HG03575 (cell line): ENCODE measurements around the gene PATJ.
"Not testable (repeated sequence)": the region's sequence is repeated elsewhere in the genome, so short reads cannot be mapped to it uniquely, and the experiment has no call there.

ENCODE experiments used
- ATAC-seq: cut with Tn5 transposase; IDR thresholded peaks from one replicate; pipeline ENCODE4 v1.9.1; 2021; ENCODE audit not compliant: unreplicated experiment, insufficient number of reproducible peaks, low FRiP score; ENCODE audit errors: extremely low read depth

The PATJ gene

GRCh38 chr1:61966450-61967225 is 224.4 kb downstream of the PATJ start:
- not testable (repeated sequence) for ATAC-seq

- ATAC-seq, result no peak
Measured at GRCh38 chr1:61967750-61968149, 225.5 kb downstream of the PATJ start.

- ATAC-seq, result no peak
Measured at GRCh38 chr1:61968869-61969268, 226.6 kb downstream of the PATJ start.

GRCh38 chr1:61973100-61973837 is 231.0 kb downstream of the PATJ start:
- no peak for ATAC-seq

GRCh38 chr1:61975638-61976037 is 233.4 kb downstream of the PATJ start:
- ATAC-seq, result no peak

- ATAC-seq, result no peak
Measured at GRCh38 chr1:61976566-61976965, 234.3 kb downstream of the PATJ start.

GRCh38 chr1:61978796-61979195 is 236.5 kb downstream of the PATJ start:
- no peak for ATAC-seq

- no peak for ATAC-seq
Measured at GRCh38 chr1:61979729-61980128, 237.4 kb downstream of the PATJ start.

- ATAC-seq, result no peak
Measured at GRCh38 chr1:61980561-61980960, 238.3 kb downstream of the PATJ start.

- no peak for ATAC-seq
Measured at GRCh38 chr1:61981870-61982660, 239.8 kb downstream of the PATJ start.

- ATAC-seq, result no peak
Measured at GRCh38 chr1:61983236-61983635, 241.0 kb downstream of the PATJ start.

GRCh38 chr1:61992257-61992656 is 250.0 kb downstream of the PATJ start:
- no peak for ATAC-seq

- no peak for ATAC-seq
Measured at GRCh38 chr1:61993331-61993961, 251.2 kb downstream of the PATJ start.

- no peak for ATAC-seq
Measured at GRCh38 chr1:61995641-61996040, 253.4 kb downstream of the PATJ start.

GRCh38 chr1:61997123-61997522 is 254.8 kb downstream of the PATJ start:
- no peak for ATAC-seq

GRCh38 chr1:62003777-62004176 is 261.5 kb downstream of the PATJ start:
- no peak for ATAC-seq

- ATAC-seq, result no peak
Measured at GRCh38 chr1:62006690-62007089, 264.4 kb downstream of the PATJ start.

GRCh38 chr1:62011006-62011405 is 268.7 kb downstream of the PATJ start:
- no peak for ATAC-seq

- ATAC-seq, result no peak
Measured at GRCh38 chr1:62012095-62012494, 269.8 kb downstream of the PATJ start.
